NCI-H2107 (cell line): Measurements from ENCODE around the gene ZBTB20.

Experiments
- DNase-seq: peaks from one replicate; lab custom pipeline; 2025; lab: John Stamatoyannopoulos, UW

ZBTB20 gene

DNA sequence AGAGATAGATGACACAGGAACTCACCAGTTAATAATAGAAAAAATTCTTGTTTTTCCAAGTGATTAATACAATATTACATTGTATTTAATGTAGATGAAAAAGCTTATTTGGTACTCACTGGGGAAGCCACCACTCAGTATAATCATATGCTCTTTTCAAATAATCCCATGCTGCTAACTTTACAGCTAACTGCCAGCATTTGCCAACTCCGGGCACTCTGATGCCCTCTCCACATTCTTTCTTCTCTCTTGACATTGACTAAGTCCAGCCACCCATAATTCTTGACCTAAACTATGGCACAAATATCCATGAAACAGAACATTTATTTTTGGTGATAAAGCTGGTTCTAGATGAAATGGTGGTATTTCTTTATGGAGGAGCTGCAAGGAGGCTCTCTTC is 384.9 kb downstream of the ZBTB20 start:
- DNase-seq, result no peak

DNA sequence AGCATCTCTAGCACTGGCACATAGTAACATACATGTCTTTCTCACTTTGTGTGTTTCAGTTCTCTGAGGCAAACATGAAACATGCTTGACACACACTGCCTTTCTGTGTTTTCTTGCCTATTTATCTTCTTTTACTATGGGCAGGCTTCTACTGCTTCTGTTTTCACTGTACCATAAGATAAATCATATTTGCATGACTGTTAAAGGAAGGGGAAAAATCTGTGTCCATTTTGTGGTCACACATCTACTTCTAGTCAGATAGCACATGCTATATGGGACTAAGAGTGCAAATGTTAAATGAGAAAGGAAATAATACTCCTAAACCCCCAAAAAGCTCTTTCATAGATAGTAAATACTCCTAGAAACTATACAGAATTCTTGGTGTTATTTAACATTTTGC is 386.4 kb downstream of the ZBTB20 start:
- DNase-seq, result no peak

DNA sequence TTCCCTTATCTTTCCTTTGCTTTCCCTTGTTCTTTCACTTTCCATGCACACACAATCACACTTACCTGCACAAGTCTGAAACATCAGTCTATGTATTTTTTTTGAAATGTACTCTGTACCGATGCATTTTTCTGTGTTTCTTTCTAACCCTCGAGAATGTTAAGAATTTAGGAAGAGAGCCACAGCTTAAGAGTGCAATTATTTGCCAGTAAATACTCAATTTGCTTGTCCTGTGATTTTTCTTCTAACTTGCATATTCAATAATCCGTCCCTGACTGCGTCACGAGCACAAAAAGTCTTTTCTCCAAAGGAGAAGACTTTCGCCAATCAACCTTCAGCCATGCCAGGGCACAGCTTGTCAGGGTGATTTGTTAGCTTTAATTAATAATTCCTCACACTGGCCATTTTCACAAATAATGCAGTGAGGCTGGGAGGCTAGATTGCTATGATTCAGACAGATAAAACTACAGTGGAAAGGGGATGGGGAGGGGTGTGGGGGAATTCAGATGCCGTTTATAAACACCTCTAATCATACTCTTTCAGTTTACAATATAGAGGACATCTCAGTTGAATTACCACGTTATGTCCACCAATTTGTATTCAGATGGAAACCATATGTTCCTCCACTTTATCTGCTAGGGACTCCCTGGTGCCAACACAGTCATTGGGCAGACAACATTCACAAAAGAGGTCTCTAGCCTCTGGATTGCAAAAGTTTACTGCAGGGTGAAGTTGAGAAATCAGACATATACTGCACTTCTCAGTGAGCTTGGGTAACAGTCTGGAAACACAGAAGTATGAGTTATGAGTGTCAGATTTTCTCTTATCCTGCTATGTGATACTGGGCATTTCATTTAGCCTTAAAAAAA is 388.0 kb downstream of the ZBTB20 start:
- DNase-seq, result no peak

DNA sequence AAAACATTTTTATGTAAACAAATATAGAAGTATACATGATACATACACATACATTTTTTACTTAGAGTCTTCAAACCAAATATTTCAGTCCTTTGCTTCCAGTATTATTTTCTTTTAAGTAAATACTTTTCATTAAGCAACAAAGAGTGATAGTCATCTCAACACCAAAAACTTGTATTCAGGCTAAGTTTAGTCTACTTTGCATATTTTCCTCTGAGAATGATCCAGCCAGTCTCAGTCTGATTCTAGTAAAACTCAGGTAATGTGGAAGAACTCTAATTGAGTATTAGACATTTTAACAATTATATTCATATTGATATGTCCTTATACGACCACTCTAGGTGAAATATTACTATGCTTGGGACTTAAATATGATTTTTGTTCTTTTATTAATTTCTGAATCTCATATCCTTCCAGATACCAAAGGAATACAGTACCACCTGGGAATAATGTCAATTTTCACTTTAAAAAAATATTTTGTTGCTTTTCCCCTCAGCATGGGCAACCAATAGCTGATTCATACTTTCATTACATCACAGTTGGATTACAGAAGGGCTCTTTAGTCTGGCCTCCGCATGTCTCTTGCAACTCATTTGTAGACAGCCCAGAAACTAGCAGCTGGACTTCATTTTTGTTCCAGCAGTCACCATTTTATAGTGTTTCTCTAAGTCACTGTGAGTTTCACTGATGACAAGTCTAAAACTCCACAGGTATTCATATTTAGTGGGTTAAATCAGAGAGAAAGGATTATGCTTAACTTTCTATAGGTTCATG is 390.4 kb downstream of the ZBTB20 start:
- no peak for DNase-seq

DNA sequence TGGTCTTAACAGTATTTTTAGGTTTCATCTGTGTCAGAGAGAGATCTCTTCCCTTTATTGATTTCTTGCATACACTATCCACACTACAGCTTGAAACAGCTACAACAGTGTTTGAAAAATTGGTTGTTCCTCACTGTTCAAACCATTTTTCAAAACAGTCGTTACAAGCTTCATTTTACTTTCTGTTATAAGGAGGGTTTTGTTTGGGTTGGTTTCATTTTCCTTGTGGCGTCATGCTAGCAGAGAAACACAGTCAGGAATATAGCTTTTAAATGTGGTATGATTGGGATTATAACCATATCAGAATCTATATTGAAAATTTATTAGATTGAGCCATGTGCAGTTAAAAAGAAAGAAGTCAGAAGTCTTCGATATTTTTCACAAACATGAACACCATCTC is 400.6 kb downstream of the ZBTB20 start:
- DNase-seq, result no peak

DNA sequence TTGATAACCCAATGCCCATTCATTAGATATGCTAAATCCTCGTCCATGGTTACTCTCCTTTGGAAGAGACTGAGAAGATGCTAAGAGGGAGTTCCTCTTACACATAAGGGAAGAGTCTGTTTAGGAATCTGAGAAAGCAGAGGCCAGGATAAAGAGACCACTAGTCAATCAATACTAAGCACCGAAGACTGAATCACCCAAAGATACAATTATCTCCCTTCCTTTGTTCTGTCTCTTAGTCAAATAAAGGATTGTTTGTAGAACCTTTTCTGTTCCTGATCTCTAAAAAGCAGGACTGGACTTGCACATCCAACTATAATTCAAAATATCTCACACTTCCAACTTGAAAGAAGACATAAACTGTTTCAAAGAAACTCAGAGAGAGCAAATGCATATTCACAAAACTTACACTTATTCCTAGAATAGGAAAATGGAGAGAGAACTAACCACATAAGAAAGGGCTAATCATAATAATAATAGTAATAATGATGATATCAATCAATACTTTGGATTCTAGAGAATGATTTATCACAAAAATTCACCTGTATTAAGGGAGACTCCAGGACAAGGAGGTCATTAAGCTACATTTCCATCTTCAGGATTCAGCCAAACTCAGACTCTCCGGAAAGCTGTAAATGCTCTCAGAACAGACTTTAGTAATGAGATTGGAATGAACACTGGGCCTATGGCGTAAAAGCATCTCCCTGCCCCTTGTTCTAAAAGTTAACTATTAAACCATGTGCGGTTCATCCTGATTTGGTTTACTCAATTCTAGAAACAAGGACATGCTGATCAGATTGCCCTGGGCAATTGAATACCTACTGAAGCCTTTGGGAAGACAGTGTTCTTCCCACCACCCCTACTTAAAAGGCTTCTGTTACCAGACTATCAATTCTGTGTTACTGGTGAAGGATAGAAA is 401.5 kb downstream of the ZBTB20 start:
- DNase-seq, result no peak

DNA sequence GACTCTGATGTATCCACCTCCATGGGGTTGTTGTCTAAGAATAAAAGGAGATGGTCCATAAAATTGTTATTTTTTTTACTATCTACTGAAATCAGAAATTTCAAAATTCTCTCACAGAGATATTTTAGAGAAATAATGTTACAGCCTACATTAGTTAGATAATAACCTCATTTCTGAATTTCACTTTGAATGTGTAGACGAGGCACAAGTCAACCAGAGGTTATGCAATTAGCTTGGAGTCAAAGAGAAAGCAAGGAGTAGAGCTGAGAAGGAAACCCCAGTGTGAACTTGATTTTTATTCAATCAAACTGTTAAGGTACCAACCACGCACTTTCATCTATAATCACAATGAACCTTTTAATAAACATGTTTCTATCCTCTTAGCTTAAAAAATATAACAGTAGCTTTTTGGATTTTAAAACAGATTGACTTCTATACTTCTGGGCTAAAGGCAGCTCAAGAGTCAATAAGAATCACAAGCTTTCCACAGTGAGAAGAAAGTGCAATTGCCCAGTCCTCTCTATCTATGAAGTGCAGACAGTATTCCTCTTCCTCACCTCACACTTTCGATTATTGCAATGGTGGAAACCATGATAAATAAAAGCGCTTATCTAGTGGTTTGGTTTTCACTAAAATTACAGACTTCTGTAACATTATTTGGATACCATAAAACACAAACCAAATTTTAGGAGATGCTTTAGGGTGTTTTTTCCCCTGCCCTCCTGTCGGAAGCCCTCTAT is 403.2 kb downstream of the ZBTB20 start:
- DNase-seq, result no peak

DNA sequence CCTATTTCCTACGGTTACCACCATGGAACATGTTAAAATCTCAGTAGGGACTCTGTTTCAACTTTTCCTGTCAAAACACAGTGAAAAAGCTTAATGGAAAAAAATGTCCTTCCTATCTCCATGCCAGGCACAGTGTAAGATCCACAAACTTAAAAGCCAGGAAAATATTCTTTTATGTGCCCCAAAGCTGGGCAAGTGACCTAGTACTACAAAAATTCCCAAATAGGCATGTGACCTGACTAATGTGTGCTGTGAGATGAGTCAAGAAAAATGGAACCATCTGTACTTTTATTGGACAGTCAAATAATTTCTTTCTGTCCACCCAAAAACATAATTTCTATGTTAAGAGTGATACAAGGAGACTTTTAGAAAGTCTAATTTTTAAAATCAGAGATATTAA is 406.0 kb downstream of the ZBTB20 start:
- no peak for DNase-seq

DNA sequence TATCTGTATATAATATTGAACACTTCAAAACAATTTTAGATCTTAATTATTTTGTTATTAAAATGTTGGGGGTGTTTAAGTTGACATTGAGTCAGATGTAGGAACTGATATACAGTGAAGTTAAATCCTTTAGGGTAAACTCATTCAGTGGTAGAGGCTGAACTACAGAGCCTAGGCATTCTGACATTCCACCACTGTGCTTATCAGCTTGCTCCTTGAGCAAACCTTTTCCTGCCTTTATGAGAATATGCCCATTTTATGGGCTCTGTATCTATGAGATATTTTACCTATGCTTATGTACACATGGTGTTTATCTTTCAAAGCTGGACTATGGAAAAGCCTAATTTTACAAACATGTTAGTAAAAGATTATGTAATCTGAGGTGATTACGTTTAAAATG is 407.5 kb downstream of the ZBTB20 start:
- DNase-seq, result no peak

DNA sequence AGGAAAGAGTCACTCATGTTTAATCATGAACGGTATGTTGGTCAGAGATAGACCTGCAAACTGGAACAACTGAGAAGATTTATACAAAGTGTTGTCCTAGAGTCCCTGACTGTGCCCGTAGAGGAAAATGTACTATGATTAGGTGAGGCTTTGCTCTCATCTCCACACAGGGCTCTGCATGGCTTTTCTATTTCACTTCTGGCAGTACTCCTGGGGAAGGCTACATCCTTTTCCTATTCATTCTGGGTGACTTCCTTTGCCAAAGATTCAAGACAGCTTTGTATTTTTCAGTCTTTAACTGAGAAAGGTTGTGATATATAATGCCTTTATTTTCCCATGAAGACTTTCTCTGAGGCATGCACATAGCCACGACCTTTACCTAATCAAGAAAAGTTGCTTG is 414.7 kb downstream of the ZBTB20 start:
- DNase-seq, result no peak

DNA sequence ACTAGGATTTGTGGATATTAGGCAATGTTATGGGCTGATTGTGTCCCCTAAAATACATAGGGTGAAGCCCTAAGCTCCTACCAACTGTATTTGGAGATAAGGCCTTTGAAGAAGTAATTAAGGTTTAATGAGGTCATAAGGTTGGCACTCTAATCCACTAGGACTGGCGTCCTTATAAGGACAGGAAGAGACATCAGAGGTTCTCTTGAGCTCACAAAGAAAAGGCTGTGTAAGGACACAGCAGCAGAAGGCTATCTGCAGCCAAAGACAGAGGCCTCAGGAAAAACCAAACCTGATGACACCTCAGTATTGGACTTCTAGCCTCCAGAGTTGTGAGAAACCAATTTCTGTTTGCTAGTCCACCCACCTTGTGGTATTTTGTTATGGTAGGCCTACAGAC is 416.7 kb downstream of the ZBTB20 start:
- no peak for DNase-seq

DNA sequence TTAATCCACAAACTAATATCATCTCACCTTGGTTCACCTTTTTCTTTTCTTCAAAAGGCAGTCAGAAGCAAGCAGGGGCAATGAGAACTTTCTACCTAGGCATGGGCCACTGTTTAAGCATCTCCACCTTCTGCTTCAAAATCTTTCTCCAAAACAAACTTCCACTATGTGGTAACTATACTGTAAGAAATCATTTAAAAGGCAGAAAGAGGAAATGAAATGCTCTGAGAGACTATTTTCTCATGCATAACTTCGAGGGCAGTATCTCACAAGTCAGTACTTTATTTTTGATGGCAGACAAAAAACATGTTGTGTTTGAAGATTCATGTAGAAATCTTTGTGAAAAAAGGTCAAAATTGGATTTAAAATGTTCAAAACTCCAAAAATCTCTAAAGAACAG is 419.7 kb downstream of the ZBTB20 start:
- DNase-seq, result no peak

DNA sequence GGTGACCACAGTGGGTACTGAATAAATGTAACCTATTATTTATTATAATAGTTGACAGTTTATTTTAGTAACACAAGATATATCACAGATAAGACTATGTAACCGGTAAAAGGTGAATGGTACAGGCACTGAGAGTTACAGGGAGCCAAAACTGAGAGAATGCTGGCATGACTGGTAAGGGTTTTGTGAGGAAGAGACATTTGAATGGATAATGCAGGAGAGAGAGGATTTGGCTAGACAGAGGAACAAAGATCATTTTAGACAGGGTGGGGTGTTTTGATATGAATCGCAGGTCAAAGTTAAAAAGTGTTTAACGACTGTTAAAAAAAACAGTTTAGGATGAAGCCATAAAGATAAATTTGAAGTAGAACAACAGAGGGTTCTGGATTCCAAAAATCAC is 421.1 kb downstream of the ZBTB20 start:
- no peak for DNase-seq

DNA sequence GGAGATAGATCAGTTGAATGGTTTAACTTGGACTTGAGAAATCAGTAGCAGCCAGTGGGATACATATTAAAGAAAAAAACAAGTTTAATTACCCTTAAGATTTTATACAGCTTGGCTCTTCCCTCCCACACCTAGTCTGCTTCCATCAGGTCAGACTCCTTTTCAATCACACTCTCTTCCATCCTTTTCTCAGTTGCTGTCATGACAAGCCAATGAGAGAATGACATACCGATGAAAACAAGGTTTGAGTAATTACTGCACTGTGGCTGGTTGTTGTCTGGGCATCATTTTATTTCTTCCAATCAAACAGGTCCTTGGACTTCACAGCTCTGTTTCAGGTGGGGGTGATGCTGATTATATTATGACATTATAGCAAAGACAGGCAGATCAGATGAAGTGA is 424.6 kb downstream of the ZBTB20 start:
- no peak for DNase-seq

DNA sequence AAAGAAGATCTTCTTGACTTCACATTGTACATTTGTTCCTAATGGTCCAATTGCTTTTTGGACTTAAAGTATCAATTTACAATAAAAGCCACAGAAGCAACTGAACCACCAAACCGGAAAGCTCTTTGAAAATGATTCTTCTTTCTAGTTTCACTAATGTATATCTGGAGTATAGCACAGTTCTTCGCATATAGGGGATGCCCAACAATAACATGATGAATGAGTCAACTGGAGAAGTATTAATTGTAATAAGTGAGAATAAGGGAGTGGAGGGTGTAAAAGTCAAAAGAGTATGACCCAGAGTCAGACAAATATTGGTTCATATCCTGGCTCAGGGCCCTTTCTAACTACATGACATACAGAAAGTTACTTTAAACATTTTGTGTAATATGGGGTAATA is 425.2 kb downstream of the ZBTB20 start:
- no peak for DNase-seq

DNA sequence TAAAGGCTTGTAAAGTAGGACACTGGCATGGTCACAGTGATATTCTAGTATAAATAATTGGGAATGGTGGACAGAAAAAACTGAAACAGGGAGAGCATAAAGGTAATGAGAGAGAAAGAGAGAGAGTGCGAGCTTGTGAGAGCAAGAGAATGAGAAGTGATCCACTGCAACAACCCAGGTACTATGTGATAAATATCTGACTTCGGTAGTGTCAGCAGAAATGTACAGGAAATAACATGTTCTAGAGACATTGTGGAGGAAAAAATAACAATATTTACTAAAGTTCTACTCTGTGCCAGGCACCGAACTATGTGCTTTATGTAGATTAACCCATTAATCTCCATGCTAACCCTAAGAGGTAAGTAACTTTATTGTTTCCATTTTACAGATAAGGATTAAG is 425.9 kb downstream of the ZBTB20 start:
- DNase-seq, result no peak

DNA sequence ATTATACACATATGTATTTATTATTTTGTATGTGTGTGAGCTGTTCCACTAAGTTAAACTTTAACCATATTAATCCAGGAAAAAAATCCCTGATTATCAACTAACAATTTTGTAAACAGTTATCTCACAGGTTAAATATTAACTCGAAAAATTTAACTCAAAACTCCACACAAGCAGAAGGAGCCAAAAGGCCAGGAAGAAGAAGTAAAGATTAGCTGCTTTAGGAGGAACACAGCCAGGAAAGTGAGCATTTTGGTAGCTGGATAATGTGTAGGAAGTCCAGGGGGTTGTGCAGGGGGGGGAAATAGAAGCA is 428.2 kb downstream of the ZBTB20 start:
- no peak for DNase-seq

DNA sequence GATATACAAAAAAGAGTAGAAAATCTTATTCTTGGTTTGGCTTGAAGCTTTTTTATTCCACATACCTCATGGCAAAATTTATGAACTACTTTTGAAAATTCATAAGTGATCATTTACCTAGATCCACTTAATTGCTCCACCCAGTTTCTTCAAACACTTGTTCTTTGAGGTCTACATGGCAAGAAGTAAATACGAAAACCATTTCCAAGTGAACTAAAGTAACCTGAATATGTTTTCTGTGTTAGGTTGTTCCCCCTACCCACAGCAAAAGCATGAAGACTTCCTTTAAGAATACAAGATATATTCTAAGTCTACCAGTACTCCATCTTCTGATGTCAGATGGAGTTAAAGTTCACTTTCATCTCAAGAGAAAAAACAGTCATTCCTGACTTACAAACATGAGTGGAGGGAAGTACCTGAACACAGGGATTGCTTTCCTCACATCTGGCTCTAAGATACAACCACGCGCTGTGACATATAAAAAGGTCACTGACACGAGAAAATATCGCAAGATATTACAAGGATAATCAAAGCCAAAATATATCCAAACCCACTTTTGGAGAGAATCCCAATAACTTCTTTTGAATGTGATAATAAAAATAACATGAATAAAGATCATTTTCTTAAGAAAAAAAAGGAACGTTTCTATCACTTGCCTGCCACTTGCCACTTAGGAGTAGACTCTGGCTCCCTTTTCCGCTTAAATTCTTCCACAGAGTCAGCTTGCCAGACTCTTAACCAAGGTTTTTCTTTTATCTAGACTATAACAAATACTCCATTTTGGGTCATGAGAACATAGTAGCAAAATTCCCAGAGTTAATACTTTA is 428.8 kb downstream of the ZBTB20 start:
- DNase-seq, result no peak

DNA sequence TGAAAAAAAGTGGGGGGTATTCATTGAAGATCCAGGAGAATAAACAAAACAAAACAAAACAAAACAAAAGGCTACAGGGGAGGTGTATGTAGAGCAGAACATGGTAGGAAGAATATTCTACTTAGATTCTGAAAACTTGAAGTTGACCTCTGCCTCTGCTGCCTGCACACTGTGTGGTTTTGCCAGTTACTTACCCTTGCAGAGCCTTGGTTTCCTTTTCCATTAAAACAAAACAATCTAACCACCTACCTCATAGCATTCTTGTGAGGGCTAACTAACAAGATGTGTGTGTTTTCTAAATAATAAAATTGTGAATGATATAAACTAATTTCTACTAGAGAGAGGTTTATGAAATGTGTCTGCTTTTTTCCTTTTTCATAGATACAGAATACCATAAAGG is 430.2 kb downstream of the ZBTB20 start:
- no peak for DNase-seq

DNA sequence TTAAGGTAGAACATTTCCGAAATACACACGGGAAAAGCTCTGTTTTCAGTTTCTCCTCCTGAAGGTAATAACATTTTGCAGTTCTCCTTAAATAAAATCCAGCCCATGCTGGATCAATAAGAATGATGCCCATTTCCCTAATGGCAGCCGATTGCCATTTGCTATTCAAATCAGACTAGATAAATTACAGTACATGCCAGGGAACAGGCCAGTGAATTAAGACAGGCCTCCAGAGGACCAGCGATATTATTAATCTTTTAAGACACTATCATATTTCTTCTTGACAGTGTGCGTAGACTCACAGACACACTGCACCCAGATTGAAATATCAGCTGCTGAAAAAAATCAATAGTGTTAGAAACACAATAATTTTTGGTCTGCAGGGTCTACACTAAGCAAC is 431.0 kb downstream of the ZBTB20 start:
- no peak for DNase-seq

DNA sequence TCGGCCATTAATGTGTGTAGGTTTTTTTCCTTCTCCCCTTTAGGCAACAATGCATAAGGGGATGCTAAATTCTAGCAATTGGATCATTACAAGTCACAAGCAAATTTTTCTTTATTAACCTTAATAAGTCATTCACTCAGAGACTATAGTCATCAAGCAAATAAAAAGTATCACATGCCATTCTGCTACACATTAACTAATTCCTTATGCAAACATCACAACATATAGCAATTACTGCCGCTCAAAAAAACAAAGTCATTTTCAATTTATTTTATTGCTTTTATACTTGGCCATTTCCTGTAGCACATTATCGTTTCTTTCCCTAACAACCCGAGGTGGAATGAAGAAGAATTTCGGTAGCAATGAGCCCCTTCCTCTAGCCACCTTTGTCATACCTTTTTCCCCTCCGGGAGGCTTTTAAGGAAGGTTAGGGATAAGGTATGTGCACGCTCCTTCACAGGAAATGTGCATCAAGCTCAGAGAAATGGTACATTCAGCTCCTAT is 432.1 kb downstream of the ZBTB20 start:
- DNase-seq, result no peak
